K562 (cell line): ENCODE results near the gene ZNF362. TPM values are rescaled to one million over a fixed set of nuclear protein-coding genes. Genes with fewer than 3 reads are reported as not detected.

Experiments used
- CEBPG ChIP-seq, 3 experiments: fragments of 200-800 bp in 1 of 3; sonication (Bioruptor generic) in 1 of 3; sonication (generic) in 1 of 3; formaldehyde crosslinking in 1 of 3; IDR thresholded peaks in 2 of 3; conservative IDR thresholded peaks in 1 of 3; 2 replicates each; pipeline versions ENCODE4 v1.6.1 to v1.8.0; 2016 to 2022; ENCODE audit warnings: missing compliant biosample characterization in 2 of 3, missing genetic modification characterization in 2 of 3, mild to moderate bottlenecking in 1 of 3, missing genetic modification reagents in 1 of 3
- GTF2F1 ChIP-seq: IDR thresholded peaks from 2 replicates; pipeline ENCODE4 v1.6.1; 2011; ENCODE audit warnings: low read depth, low read length, improper control_type of control experiment
- MITF ChIP-seq: IDR thresholded peaks from 2 replicates; pipeline ENCODE4 v1.6.1; 2014; ENCODE audit warnings: antibody characterized with exemption
- NCOA4 ChIP-seq: fragments of 450-650 bp; IDR thresholded peaks from 2 replicates; pipeline ENCODE4 v1.6.1; 2018; ENCODE audit warnings: mild to moderate bottlenecking; ENCODE audit not compliant: partially characterized antibody
- RB1 ChIP-seq: fragments of 450-650 bp; IDR thresholded peaks from 2 replicates; pipeline ENCODE4 v1.6.1; 2017; ENCODE audit warnings: low read depth, mild to moderate bottlenecking
- RNF219 ChIP-seq: fragments of 250-450 bp; sonication (Bioruptor Pico); IDR thresholded peaks from 2 replicates; pipeline ENCODE4 v1.5.0; 2022; ENCODE audit warnings: mild to moderate bottlenecking
- SMAD3 ChIP-seq: fragments of 450-650 bp; formaldehyde crosslinking; conservative IDR thresholded peaks from 2 replicates; pipeline ENCODE4 v1.4.0; 2020; ENCODE audit warnings: mild to moderate bottlenecking
- TBP ChIP-seq: optimal IDR thresholded peaks from 2 replicates; pipeline ENCODE3; 2011; ENCODE audit warnings: low read depth, low read length, improper control_type of control experiment
- TCFL5 ChIP-seq: fragments of 250-450 bp; sonication (Bioruptor Pico); conservative IDR thresholded peaks from 2 replicates; pipeline ENCODE4 v1.6.1; 2021; ENCODE audit warnings: mild to moderate bottlenecking, moderate library complexity, matching md5 sums
- YY1 ChIP-seq, 3 experiments: IDR thresholded peaks; 2 replicates each; pipeline ENCODE4 v1.6.1; 2011; ENCODE audit warnings: low read length in 2 of 3, mild to moderate bottlenecking in 2 of 3, moderate library complexity in 2 of 3, borderline replicate concordance in 1 of 3, control low read depth in 1 of 3, low read depth in 1 of 3; ENCODE audit not compliant: insufficient read depth in 3 of 3, insufficient replicate concordance in 2 of 3, control insufficient read depth in 1 of 3, insufficient read length in 1 of 3; ENCODE audit errors: extremely low read depth in 1 of 3
- ZBTB11 ChIP-seq, 3 experiments: fragments of 200-800 bp in 1 of 3; fragments of 250-450 bp in 1 of 3; fragments of 450-650 bp in 1 of 3; sonication (Bioruptor Pico) in 1 of 3; sonication (Bioruptor generic) in 1 of 3; formaldehyde crosslinking in 1 of 3; IDR thresholded peaks; 2 replicates each; pipeline versions ENCODE4 v1.6.1 to v1.8.0; 2016 to 2022; ENCODE audit warnings: mild to moderate bottlenecking in 2 of 3, missing genetic modification characterization in 2 of 3, missing compliant biosample characterization in 1 of 3, moderate library complexity in 1 of 3
- polyA plus RNA-seq, 8 experiments: library from polyadenylated mRNA; depleted of rRNA in 4 of 8; stranded (reverse) in 5 of 8; unstranded in 3 of 8; fragments of >200 nt; fragmentation: Nextera tagmentation in 2 of 8; fragmentation: Illumina TruSeq in 1 of 8; extraction: Ambion mirVana in 2 of 8; extraction: Trizol in 1 of 8; gene quantifications; 2 replicates each; pipeline versions ENCODE4 v1.2.1 to v1.2.3, GENCODE V29; 2011 to 2014; ENCODE audit warnings: inconsistent platforms in 1 of 8, missing spikeins in 1 of 8
- total RNA-seq, 7 experiments: library from RNA; depleted of rRNA in 6 of 7; stranded (reverse); fragments of >200 nt in 6 of 7; fragmentation: Illumina TruSeq in 2 of 7; extraction: Trizol in 2 of 7; gene quantifications; 2 replicates each; pipeline versions ENCODE4 v1.2.1 to v1.2.3, GENCODE V29; 2011 to 2021; ENCODE audit warnings: low replicate concordance in 1 of 7
- TF ChIP-seq, protein P1 (sequence below): sonication (generic); formaldehyde crosslinking; IDR thresholded peaks from 2 replicates; pipeline ENCODE4 v1.8.1; 2023; ENCODE audit warnings: mild to moderate bottlenecking, missing genetic modification reagents

Gene ZNF362
- total and polyA plus RNA-seq, 9 of the 15 experiments (the other 6 are each of a cell fraction or from before 2014, with no cell fraction given): 0.01 to 1.1 (median 0.35) TPM; not detected in 1

- TF ChIP-seq TCFL5 (CRISPR knock-in tag): no peak
- TF ChIP-seq SMAD3 (CRISPR knock-in tag): no peak
- no peak for TF ChIP-seq MITF
- TF ChIP-seq CEBPG (CRISPR knock-in tag; IDR thresholded peaks at IDR 0.05): no peak
- no peak for TF ChIP-seq CEBPG (tag; conservative IDR thresholded peaks at IDR 0.05 in 1 of 2, IDR thresholded peaks at IDR 0.05 in 1 of 2)
- no peak for TF ChIP-seq RB1
- TF ChIP-seq NCOA4: no peak
- TF ChIP-seq YY1 (IDR thresholded peaks at IDR 0.05; ENCODE audit: borderline replicate concordance in 1 of 3, control insufficient read depth in 1 of 3, extremely low read depth in 1 of 3, insufficient read depth in 3 of 3, insufficient read length in 1 of 3, insufficient replicate concordance in 2 of 3, low read depth in 1 of 3, low read length in 2 of 3): no peak
- TF ChIP-seq ZBTB11 (CRISPR knock-in tag; IDR thresholded peaks at IDR 0.05): no peak
- TF ChIP-seq TBP: no peak
- TF ChIP-seq, protein P1, sequence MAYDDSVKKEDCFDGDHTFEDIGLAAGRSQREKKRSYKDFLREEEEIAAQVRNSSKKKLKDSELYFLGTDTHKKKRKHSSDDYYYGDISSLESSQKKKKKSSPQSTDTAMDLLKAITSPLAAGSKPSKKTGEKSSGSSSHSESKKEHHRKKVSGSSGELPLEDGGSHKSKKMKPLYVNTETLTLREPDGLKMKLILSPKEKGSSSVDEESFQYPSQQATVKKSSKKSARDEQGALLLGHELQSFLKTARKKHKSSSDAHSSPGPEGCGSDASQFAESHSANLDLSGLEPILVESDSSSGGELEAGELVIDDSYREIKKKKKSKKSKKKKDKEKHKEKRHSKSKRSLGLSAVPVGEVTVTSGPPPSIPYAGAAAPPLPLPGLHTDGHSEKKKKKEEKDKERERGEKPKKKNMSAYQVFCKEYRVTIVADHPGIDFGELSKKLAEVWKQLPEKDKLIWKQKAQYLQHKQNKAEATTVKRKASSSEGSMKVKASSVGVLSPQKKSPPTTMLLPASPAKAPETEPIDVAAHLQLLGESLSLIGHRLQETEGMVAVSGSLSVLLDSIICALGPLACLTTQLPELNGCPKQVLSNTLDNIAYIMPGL (CRISPR knock-in tag): no peak
- no peak for TF ChIP-seq GTF2F1
- TF ChIP-seq RNF219 (CRISPR knock-in tag): no peak
Observed at GRCh38 chr1:33276573-33277298, 20.4 kb downstream of the ZNF362 start (continued).
